HG02852 (cell line): ENCODE data around the gene CLDN2.

ENCODE experiments used
- ATAC-seq: cut with Tn5 transposase; IDR thresholded peaks from one replicate; pipeline ENCODE4 v1.9.1; 2021; ENCODE audit warnings: mild to moderate bottlenecking, moderate library complexity; ENCODE audit not compliant: unreplicated experiment

CLDN2 gene

DNA sequence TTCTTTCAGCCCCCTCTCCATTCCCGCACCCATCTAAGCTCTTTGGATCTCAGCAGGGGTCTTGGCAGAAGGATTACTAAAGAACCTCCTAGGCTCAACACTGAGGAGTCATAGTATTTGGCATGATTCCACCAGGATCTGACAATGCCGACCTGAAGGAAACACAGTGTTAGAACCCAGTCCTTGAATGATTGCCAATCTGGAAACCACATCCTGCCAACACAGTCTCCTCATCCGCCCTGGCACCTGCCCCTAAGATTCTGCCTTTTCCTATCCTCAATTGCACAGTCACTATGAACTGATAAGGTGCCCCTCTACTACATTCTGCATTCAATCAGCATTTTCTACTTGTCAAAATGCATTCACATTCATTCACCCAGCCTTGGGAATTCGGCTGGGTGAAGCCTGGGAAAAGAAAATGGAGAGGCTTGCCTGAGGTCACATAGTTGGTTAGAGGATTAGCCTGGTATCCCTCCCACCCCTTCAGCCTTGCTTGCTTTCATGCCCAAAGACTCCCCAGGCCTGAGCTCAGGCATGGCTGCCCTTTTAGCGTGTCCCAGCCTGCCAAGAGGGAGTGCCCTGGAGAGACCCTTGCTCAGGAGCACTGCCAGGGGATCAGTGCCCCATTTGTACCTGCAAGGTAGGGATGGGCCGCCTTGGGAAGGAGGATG lies 2.2 kb upstream of the CLDN2 start:
- no peak for ATAC-seq

DNA sequence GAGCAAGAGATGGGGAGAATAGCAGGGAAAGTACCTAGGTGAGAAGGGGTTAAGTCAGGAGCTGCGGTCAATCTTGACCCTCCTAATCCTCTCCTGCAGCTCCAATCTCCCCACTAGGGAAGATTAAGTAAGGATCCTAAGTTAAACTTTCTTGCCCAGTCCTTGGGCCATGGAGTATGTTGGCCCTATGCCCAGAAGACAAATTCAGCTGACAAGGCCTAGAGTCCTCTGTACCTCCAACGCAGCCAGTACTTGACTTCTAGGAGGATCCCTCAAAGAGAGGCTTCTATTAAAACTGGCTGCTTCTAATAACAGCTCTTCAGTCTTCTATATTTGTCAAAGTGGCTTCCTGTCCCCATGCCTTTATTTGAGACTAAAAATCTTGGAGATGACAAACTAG lies 1.4 kb downstream of the CLDN2 start:
- ATAC-seq: no peak

DNA sequence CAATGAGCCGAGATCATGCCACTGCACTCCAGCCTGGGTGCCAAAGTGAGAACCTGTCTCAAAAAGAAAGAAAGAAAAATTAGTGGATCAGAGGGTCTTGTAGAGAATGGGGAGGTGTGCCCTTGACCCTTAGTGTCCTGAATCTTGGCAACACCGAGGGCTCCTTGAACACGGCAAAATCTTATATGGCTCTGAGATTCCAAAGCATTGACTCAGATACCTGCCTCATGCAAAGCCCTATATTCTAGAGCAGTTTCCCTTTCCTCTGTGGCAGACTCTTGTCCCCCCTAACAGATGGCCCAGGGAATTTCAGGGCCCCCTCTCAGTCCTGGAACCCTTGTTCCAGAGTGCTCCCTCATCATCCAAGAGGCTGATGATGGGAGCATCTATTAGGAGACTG lies 6.8 kb downstream of the CLDN2 start:
- no peak for ATAC-seq

DNA sequence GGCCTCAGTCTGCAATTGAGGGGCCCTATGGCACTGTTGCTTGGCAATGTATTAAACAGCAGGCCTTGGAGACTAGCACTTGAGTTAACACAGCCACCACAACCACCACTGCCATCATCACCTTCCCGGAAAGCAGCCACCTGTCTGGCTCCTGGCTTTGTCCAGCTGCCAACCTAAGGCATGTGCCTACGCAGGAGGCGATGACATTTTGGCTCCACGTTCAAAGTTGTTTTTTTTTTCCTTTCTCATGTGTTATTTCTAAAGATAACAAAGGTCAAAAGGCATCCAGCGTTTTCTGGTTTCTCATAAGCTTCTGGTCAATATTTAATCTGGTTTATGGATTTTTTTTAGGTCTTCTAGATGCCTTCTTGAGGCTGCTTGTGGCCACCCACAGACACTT lies 7.5 kb downstream of the CLDN2 start:
- no peak for ATAC-seq

DNA sequence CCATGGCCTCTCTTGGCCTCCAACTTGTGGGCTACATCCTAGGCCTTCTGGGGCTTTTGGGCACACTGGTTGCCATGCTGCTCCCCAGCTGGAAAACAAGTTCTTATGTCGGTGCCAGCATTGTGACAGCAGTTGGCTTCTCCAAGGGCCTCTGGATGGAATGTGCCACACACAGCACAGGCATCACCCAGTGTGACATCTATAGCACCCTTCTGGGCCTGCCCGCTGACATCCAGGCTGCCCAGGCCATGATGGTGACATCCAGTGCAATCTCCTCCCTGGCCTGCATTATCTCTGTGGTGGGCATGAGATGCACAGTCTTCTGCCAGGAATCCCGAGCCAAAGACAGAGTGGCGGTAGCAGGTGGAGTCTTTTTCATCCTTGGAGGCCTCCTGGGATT lies 8.0 kb downstream of the CLDN2 start:
- ATAC-seq: no peak

DNA sequence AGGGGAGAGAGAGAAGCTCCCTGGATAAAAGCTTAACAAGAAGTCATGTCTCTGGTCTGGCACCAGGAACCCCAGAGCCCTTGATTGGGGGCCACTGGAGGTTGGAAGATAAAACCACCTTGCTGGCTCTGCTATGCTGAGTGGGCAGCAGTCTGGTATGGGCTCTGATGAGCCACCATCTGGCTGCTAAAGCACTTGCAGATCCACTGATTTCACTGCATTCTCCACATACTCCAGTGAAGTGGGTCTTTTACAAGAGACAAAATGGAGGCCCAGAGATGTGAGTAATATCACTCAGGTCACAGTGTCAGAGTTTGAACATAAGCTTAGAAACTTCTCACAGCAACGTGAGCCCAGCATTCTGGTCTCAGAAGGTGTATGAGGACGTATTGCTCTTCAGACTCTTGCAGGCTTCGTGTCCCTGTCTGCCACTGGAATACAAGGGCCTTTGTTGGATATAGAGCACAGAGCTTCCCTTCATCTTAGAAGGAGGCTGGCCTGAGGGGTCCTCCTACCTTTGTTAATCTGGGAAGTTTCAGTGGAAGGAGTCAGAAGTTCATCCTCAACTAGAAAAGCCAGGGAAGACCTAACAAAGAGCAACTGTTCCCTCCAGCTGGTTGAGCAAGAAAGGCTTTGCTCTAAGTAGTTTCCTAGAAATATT lies 11.8 kb downstream of the CLDN2 start:
- ATAC-seq: no peak

DNA sequence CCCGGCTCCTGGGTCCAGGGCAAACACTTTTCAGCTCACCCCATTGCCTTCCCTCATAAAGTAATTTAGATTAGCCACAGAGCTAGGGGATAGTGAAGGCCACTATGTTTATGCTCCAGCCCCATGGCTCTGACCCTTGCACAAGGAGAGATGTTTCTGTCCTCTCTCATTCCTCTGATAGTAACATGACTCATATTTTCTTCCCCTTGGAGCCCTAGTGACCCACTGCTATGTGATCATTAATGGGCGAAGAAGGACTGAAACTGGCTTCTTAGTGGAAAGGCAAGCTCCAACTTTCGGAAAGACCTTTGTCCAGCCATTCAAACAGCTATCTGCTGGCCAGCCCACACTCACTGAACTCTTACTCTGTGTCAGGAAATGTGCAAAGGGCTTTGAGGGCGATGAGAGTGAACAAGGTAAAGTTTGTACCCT lies 12.3 kb downstream of the CLDN2 start:
- ATAC-seq: no peak

DNA sequence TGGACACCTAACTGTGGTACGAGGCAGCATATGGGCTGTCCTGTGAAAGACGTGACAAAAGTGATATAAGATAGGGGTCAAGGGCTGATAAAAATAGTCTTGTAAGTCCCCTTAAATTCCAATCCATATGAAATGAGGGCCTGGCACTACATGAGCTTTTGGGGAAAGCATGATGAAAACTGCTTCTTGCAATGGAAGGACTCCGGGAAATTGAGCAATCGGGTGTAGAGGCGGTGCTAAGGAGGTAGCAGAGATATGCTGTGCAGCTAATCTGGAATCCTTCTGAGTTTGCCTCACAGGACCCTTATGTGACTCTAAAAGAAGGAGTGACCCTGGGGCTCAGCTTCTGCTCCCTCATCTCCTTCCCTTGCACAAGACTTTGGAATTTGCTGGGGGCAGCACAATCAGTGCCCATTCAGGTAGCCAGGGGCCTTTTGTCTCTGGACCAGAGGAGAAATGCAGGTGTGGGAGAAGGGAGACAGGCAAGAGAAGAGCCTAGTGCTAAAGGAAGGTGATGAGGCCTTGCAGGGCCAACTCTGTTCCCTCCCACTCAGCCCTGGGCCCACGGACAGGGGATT lies 12.8 kb downstream of the CLDN2 start:
- no peak for ATAC-seq

DNA sequence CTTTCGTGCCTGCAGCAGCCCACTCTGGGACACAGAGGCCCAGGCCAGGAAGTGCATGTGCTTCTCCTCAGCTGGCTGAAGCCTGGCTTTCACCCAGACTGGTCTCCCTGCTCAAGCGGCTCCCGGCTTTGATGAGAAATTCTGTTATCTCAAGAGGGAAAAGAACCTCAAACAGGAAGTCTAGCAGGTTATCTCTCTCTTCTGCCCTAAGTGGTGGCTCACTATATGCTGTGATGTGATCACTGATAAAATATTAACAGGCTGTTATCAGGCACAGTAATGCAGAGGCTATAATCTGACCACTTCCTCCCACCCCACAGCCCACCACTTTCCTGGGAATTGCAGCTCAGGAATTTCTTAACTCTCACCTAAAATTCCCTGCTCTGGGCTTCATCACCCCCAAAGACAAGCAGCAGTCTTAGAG lies 13.3 kb downstream of the CLDN2 start:
- ATAC-seq: no peak

DNA sequence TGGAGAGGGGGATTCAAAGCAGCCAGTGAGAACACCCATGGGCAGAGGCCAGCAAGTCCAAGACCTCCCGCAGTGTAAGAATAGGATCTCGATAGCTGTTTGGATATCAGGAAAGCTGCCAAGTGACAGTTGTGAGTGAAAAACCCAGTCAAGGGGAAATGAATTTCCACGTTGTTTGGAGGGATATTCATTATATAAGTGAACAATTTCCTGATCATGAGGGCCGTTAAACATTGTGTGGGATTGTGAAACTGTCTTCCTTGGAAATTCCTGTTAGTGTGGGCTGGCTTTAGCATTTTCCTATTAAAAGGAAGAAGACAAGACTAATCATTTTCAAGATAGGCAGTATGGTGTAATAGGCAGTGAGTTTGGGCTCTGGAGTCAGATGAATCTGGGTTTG lies 15.0 kb downstream of the CLDN2 start:
- no peak for ATAC-seq

DNA sequence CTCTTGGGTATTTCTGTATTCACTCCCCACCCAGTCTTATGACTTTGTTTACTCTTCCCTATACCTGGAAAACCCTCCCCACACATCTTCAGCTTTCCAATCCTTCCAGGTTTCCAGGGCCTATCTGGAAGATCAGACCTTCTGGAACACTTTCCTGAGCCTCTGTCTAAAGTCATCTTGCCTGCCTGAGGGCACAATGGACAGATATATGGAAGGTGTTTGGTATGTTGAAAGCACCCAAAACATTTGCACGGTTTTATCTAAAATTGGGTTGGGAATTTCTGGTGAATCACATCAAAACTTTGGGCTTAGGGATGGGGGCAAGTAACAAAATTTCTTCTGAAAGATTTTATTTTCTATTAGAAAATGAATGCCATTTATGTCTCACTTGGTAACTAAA lies 16.0 kb downstream of the CLDN2 start:
- no peak for ATAC-seq

DNA sequence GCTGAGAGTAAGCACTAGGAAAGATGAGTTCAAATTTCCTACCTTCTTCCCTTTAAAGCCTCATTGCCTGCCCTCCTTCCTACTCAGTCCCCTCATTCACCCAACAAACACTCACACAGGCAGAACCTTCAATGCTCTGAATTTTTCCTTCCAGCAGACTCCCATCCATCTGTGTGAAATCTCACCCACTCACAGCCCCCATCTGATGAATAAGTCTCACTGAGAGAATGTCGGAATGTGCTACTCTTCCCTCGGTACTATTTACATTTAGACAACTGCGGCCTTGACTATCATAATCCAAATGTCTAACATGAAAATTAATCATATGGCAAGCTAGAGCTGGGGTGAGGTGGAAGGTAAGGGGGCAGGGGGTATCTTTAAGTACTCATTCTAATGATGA lies 19.4 kb downstream of the CLDN2 start:
- no peak for ATAC-seq

DNA sequence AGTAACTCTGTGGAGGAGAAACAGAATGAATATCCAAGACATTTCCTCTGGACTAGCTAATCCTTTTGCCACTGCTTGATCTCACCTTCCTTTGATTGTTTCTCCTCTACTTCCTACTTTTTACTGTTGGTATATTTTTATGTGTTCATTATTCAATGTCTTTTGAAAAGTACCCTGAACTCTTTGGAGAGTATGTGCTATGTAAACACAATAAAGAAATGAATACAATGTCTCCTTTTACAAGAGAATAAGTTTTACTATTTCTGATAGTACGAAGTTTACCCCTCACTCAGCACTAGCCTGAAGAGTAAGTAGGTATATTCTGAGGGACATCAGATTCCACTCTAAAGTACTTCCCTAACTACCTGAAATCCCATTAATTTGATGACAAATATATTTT lies 19.9 kb downstream of the CLDN2 start:
- ATAC-seq: no peak

DNA sequence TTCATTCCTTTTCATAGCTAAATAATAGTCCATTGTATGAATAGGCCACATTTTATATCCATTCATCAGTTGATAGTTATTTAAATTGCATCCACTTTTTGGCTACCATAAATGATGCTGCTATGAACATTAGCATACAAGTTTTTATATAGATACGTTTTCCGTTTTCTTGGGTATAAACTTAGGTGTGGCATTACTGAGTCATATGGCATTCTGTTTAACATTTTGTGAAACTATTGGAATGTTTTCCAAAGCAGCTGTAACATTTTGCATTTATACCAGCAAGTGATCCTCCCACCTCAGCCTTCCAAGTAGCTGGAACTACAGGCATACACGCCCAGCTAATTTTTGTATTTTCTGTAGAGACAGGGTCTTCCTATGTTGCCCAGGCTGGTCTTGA lies 26.3 kb downstream of the CLDN2 start:
- no peak for ATAC-seq

DNA sequence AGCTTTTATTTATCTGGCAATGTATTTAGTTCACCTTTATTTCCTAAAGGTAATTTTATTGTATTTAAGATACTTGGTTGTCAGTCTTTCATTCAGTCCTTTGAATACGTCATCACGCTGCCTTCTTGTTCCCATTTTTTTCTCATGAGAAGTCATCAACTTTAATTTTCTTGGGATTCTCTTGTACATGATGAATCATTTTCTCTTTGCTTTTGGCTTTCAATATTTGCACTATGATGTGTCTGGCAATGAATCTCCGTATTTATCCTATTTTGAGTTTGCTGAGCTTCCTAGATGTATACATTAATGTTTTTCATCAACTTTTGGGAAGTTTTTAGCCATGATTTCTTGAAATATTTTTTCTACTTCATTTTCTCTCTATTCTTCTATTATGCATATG lies 28.4 kb downstream of the CLDN2 start:
- no peak for ATAC-seq

DNA sequence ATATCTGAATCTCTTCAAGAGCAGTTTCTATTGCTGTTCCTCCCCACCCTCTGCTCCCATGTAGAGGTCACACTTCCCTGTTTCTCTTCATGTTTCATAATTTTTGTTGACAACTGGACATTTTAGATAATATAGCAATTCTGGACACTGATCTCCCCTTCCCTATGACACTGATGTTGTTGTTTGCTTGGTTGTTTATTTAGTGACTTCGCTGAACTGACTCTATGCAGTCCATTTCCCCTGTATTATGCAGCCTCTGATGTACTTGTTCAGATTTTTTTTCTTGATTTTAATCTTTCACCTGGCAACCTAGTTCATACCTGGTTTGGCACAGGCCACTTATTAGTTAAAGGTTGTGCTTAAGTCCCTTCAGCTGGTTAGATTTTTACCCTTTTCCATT lies 29.2 kb downstream of the CLDN2 start:
- ATAC-seq: no peak

DNA sequence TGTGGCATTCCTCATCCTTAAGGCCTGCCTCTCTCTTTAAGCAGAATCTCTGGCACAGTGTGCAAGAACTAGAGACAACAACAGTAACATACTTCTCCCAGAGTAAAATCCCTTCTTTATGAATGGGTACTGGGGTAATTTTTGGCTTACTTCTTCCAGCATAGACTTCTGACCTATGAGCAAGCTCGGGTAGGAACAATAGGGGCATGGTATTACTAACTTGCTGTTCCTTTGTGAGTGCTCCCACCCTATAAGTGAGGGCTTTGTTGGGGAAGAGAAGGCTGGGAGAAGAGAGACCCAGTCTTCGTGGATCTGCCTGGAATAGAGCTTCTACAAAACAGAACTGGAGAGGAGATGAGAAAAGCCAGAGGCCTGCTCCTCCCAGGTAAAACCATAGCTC lies 30.2 kb downstream of the CLDN2 start:
- ATAC-seq: no peak

DNA sequence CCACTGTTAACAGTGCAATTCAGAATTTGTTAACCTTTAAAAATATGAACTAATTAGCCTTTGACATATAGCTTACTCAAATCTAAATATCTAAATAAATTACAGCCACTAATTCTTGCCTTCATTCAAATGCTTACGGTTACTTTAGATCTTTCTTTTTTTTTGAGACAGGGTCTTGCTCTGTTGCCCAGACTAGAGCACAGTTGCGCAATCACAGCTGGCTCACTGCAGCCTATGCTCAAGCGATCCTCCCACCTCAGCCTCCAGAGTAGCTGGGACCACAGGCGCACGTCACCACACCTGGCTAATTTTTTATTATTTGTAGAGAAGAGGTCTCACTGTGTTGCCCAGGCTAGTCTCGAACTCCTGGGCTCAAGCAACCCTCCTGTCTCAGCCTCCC lies 31.0 kb downstream of the CLDN2 start:
- no peak for ATAC-seq

DNA sequence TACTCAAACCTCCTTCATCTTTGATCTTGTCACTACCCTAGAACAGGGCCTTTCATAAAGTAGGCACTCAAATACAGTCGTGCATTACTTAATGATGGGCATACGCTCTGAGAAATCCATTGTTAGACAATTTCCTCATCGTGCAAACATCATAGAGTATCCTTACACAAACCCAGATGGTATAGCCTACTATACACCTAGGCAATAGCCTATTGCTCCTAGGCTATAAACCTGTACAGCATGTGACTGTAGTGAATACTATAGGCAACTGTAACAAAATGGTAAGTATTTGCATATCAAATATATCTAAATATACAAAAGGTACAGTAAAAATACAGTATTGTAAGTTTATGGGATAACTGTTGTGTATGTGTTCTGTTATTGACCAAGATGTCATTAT lies 31.9 kb downstream of the CLDN2 start:
- ATAC-seq: no peak

DNA sequence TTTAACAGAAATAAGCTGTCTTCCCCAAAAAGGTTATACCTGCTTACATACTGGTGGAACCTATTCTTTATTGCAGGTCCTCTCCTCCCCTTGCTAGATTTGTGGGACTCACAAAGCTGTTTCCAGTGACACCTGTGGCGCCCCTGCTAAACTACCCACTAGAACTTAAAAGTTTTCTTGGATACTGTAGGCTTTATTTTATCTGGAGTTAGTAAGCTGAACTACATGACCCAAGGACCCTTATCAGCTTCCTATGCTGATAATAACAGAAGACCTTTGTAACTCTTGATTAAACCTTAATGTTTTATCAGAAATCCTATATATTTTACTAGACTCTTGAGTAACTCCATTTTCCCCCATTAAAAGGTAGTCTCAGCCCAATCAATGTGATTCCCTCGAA lies 32.3 kb downstream of the CLDN2 start:
- ATAC-seq: no peak

DNA sequence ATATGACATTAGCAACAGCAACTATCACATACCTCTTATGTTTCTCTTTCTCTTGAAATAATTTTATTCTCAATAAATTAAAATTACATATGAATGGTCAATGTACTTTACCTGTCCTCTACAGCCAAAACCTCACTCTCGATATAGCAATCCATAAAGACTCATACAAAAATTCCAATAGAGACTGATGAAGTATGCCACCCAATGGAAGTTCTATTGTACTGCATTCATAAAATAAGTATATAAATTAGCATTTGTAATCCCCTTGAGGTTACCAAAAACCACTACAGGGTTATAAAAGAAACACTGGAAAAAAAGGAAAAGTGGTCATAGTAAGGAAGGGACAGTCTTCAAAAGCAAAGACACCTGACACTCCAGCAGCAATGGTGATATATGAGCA lies 32.8 kb downstream of the CLDN2 start:
- no peak for ATAC-seq

DNA sequence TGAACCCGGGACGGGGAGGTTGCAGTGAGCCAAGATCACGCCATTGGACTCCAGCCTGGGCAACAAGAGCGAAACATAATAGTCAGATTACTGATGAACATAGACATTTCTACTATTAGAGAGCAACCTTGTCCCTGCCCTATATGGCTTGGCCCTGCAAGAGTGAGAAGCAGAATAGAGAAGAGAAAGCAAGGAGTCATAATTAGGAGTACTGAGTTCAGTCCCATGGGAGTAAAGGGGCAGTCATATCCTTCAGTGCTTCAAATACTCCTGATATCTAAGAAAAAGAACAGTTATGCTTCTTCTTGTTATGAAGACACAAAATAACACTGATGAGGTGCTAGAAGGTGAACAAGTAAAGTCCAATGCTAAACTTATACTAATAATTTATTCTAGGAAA lies 33.8 kb downstream of the CLDN2 start:
- ATAC-seq: no peak
